CD14-positive monocyte (primary cell): ENCODE data around the gene WNT5A. TPM values are rescaled to one million over a fixed set of nuclear protein-coding genes. Genes with fewer than 3 reads are reported as not detected.

Source experiments
- DNase-seq, 3 donors: peaks; one replicate each; pipeline ENCODE4 v3.0.0-alpha.2; 2011 to 2022
- H2AFZ ChIP-seq: 2 replicates; pipeline ENCODE4 v1.6.0; 2012; ENCODE audit warnings: mild to moderate bottlenecking, low read depth, low read length, inconsistent platforms; ENCODE audit not compliant: insufficient read depth, poor library complexity, severe bottlenecking
- H3K27ac ChIP-seq, 2 donors: 1 replicate in 1 of 2; 2 replicates in 1 of 2; pipeline ENCODE4 v1.5.1; 2012 to 2013; ENCODE audit warnings: low read length in 2 of 2, control low read depth in 1 of 2, inconsistent platforms in 1 of 2, low read depth in 1 of 2, mild to moderate bottlenecking in 1 of 2
- H3K27me3 ChIP-seq, 2 donors: one replicate each; pipeline versions ENCODE4 v1.6.0 to v1.6.1; 2011 to 2013; ENCODE audit warnings: low read length in 2 of 2; ENCODE audit not compliant: control insufficient read depth in 2 of 2, insufficient read depth in 2 of 2
- H3K36me3 ChIP-seq, 2 donors: replicated peaks in 1 of 2; 1 replicate in 1 of 2; 2 replicates in 1 of 2; pipeline versions ENCODE4 v1.5.1 to v1.6.1; 2012 to 2013; ENCODE audit warnings: low read length in 2 of 2, control low read depth in 1 of 2, inconsistent platforms in 1 of 2, mild to moderate bottlenecking in 1 of 2; ENCODE audit not compliant: insufficient read depth in 2 of 2, control insufficient read depth in 1 of 2
- H3K4me1 ChIP-seq, 2 donors: 1 replicate in 1 of 2; 2 replicates in 1 of 2; pipeline versions ENCODE4 v1.5.1 to v1.6.1; 2012 to 2013; ENCODE audit warnings: low read length in 2 of 2, control low read depth in 1 of 2, inconsistent platforms in 1 of 2, mild to moderate bottlenecking in 1 of 2, moderate library complexity in 1 of 2; ENCODE audit not compliant: insufficient read depth in 2 of 2, control insufficient read depth in 1 of 2
- H3K4me2 ChIP-seq: replicated peaks from 2 replicates; pipeline ENCODE3; 2012; ENCODE audit warnings: low read length, moderate library complexity, mild to moderate bottlenecking; ENCODE audit not compliant: poor library complexity, severe bottlenecking; ENCODE audit errors: extremely low read depth
- H3K4me3 ChIP-seq, 3 experiments: fragments of 200-600 bp in 1 of 3; sonication (generic) in 1 of 3; replicated peaks in 1 of 3; 1 replicate in 2 of 3; 2 replicates in 1 of 3; pipeline ENCODE4 v1.5.1; 2011 to 2013; ENCODE audit warnings: low read length in 3 of 3, mild to moderate bottlenecking in 3 of 3, control low read depth in 2 of 3, low read depth in 2 of 3, inconsistent platforms in 1 of 3, moderate library complexity in 1 of 3
- H3K79me2 ChIP-seq: 2 replicates; pipeline ENCODE4 v1.6.0; 2012; ENCODE audit warnings: mild to moderate bottlenecking, control low read depth, inconsistent platforms, low read length, moderate library complexity; ENCODE audit not compliant: insufficient read depth
- H3K9ac ChIP-seq: 2 replicates; pipeline ENCODE4 v1.6.0; 2017; ENCODE audit warnings: low read length, mild to moderate bottlenecking; ENCODE audit not compliant: insufficient read depth, poor library complexity, severe bottlenecking
- H3K9me3 ChIP-seq, 2 donors: replicated peaks in 1 of 2; 1 replicate in 1 of 2; 2 replicates in 1 of 2; pipeline versions ENCODE4 v1.5.1 to v1.6.1; 2012 to 2013; ENCODE audit warnings: low read length in 2 of 2, control low read depth in 1 of 2; ENCODE audit not compliant: control insufficient read depth in 1 of 2, insufficient read depth in 1 of 2
- H4K20me1 ChIP-seq: 2 replicates; pipeline ENCODE4 v1.6.0; 2012; ENCODE audit warnings: mild to moderate bottlenecking, low read length, control low read depth, moderate library complexity; ENCODE audit not compliant: insufficient read depth
- H3K27ac Mint-ChIP-seq, 7 donors: one replicate each; pipeline ENCODE4 v1.8.0; 2020; ENCODE audit warnings: mild to moderate bottlenecking in 7 of 7, mixed read lengths in 7 of 7, moderate library complexity in 6 of 7, inconsistent platforms in 2 of 7
- H3K27me3 Mint-ChIP-seq, 3 donors: one replicate each; pipeline ENCODE4 v1.8.0; 2021 to 2022; ENCODE audit warnings: low read depth in 3 of 3, mild to moderate bottlenecking in 3 of 3, mixed read lengths in 3 of 3, moderate library complexity in 3 of 3, inconsistent platforms in 1 of 3
- H3K36me3 Mint-ChIP-seq, 2 donors: one replicate each; pipeline ENCODE4 v1.8.0; 2020; ENCODE audit warnings: mixed read lengths in 2 of 2, inconsistent platforms in 1 of 2, mild to moderate bottlenecking in 1 of 2
- H3K4me1 Mint-ChIP-seq: one replicate; pipeline ENCODE4 v1.8.0; 2020; ENCODE audit warnings: mild to moderate bottlenecking, mixed read lengths
- H3K4me3 Mint-ChIP-seq, 2 donors: one replicate each; pipeline ENCODE4 v1.8.0; 2020; ENCODE audit warnings: mild to moderate bottlenecking in 2 of 2, mixed read lengths in 2 of 2, moderate library complexity in 1 of 2
- H3K9me3 Mint-ChIP-seq, 7 donors: one replicate each; pipeline ENCODE4 v1.8.0; 2020 to 2022; ENCODE audit warnings: mixed read lengths in 7 of 7, mild to moderate bottlenecking in 6 of 7, moderate library complexity in 6 of 7, inconsistent platforms in 2 of 7
- CTCF ChIP-seq: fragments of 200-600 bp; IDR thresholded peaks from one replicate; pipeline ENCODE4 v1.8.0; 2022; ENCODE audit warnings: antibody characterized with exemption, mild to moderate bottlenecking
- WGBS: methylation state at CpG from one replicate; pipeline ENCODE4 v1.1.5; 2013; ENCODE audit warnings: missing lambda C conversion rate; ENCODE audit not compliant: insufficient coverage; 5-methylcytosine and 5-hydroxymethylcytosine counted together
- intact Hi-C, 2 donors: fragments of 100-400 bp; cut with micrococcal nuclease; formaldehyde crosslinking; loops; one replicate each; pipeline versions ENCODE4 v1.15.0 to v1.15.1; 2023
- polyA plus RNA-seq, 3 donors: library from polyadenylated mRNA; depleted of rRNA in 1 of 3; unstranded in 2 of 3; stranded (reverse) in 1 of 3; fragments of 300-500 nt in 2 of 3; fragments of >200 nt in 1 of 3; fragmentation: Illumina TruSeq in 2 of 3; gene quantifications; 1 replicate in 2 of 3; 2 replicates in 1 of 3; pipeline ENCODE4 v1.2.3, GENCODE V29; 2012 to 2021

Gene WNT5A
- polyA plus RNA-seq, 3 donors: 0.01 to 0.03 TPM; not detected in 1

- H3K79me2 ChIP-seq: no peaks in the 10 kb centered on the region
- peaks cover 0 to 38% of the 10 kb centered on the region in 2 donors for H3K9me3 ChIP-seq
- no peak for DNase-seq
- Mint-ChIP-seq H3K27ac (peak overlapping the region in 1 of 7 donors; percentile 64), H3K4me3 (peak overlapping the region in 1 of 2 donors; percentile 71), H3K9me3 (peaks cover 0 to 15% (median 6%) of the 10 kb centered on the region in 7 donors), H3K27me3 (peaks cover 76 to 92% (median 79%) of the 10 kb centered on the region in 3 donors), H3K4me1 (peaks cover 11% of the 10 kb centered on the region), H3K36me3 (peaks cover 2 to 5% of the 10 kb centered on the region in 2 donors)
- no peaks in the 10 kb centered on the region for H3K36me3 ChIP-seq
- H3K4me3 ChIP-seq: no peak overlapping the region
- TF ChIP-seq CTCF: no peak
- no peak overlapping the region for H3K9ac ChIP-seq
- no peak overlapping the region for H3K27ac ChIP-seq
- H2AFZ ChIP-seq: no peak overlapping the region
- peaks cover 84 to 94% of the 10 kb centered on the region in 2 donors for H3K27me3 ChIP-seq
- H3K4me1 ChIP-seq: peaks cover 2 to 5% of the 10 kb centered on the region in 2 donors
- no peaks in the 10 kb centered on the region for H4K20me1 ChIP-seq
- intact Hi-C loops: loop anchor here in 1 of 2 donors (10.0 kb wide), 1 partner anchor 263 kb away; no protein-coding TSS in a partner anchor
- no peak overlapping the region for H3K4me2 ChIP-seq
- WGBS: 2% methylated on average over 21 of the region's 37 CpGs
Measured at GRCh38 chr3:55481744-55482495, 5.2 kb downstream of the WNT5A start.

GRCh38 chr3:55480911-55481743, 6.0 kb downstream of the WNT5A start:
- WGBS: 2% methylated on average over 25 of the region's 42 CpGs
- peaks cover 5% of the 10 kb centered on the region for H3K4me1 Mint-ChIP-seq
- H3K4me3 ChIP-seq: no peak overlapping the region

More at GRCh38 chr3:55480911-55481743, 6.0 kb downstream of the WNT5A start:
- Histone ChIP-seq H3K36me3 (no peaks in the 10 kb centered on the region), H2AFZ (no peak overlapping the region), H3K9me3 (peaks cover 0 to 30% of the 10 kb centered on the region in 2 donors), H3K9ac (no peak overlapping the region), H3K79me2 (no peaks in the 10 kb centered on the region), H3K27me3 (peaks cover 77 to 86% of the 10 kb centered on the region in 2 donors), H3K27ac (no peak overlapping the region), H3K4me1 (peaks cover 0 to 2% of the 10 kb centered on the region in 2 donors), H3K4me2 (no peak overlapping the region), H4K20me1 (no peaks in the 10 kb centered on the region)
- Mint-ChIP-seq H3K27me3 (peaks cover 68 to 89% (median 72%) of the 10 kb centered on the region in 3 donors), H3K4me3 (peak overlapping the region in 1 of 2 donors; percentile 71), H3K9me3 (peaks cover 0 to 15% (median 4%) of the 10 kb centered on the region in 7 donors), H3K36me3 (peaks cover 2 to 5% of the 10 kb centered on the region in 2 donors), H3K27ac (no peak overlapping the region)
- intact Hi-C loops: loop anchor here in 1 of 2 donors (10.0 kb wide), 1 partner anchor 264 kb away; no protein-coding TSS in a partner anchor
- no peak for TF ChIP-seq CTCF
- DNase-seq: no peak
